H9 (cell line): ENCODE data around the gene NR3C2. TPM values are rescaled to one million over a fixed set of nuclear protein-coding genes. Genes with fewer than 3 reads are reported as not detected.

Source experiments
- DNase-seq: peaks from one replicate; pipeline ENCODE4 v3.0.0-alpha.2; 2017
- H2AFZ ChIP-seq: one replicate; pipeline ENCODE4 v1.6.1; 2013; ENCODE audit warnings: mild to moderate bottlenecking, low read length, control low read depth, moderate library complexity
- H2AK5ac ChIP-seq: 2 replicates; pipeline ENCODE4 v1.6.1; 2013; ENCODE audit warnings: low read length, control low read depth, mixed read lengths; ENCODE audit not compliant: insufficient read length
- H2BK120ac ChIP-seq: one replicate; pipeline ENCODE4 v1.6.1; 2013; ENCODE audit warnings: low read depth, mild to moderate bottlenecking, low read length, control low read depth, inconsistent platforms; ENCODE audit not compliant: poor library complexity, severe bottlenecking
- H2BK12ac ChIP-seq: 2 replicates; pipeline ENCODE4 v1.6.1; 2013; ENCODE audit warnings: low read length, control low read depth, mixed read lengths, low read depth; ENCODE audit not compliant: insufficient read length
- H2BK15ac ChIP-seq: 2 replicates; pipeline ENCODE4 v1.6.1; 2013; ENCODE audit warnings: low read depth, low read length, control low read depth
- H2BK20ac ChIP-seq: one replicate; pipeline ENCODE4 v1.6.1; 2013; ENCODE audit warnings: low read depth, mild to moderate bottlenecking, low read length, control low read depth, inconsistent platforms; ENCODE audit not compliant: poor library complexity, severe bottlenecking
- H2BK5ac ChIP-seq: 2 replicates; pipeline ENCODE4 v1.6.1; 2013; ENCODE audit warnings: low read length, control low read depth, mixed read lengths; ENCODE audit not compliant: insufficient read length
- H3K14ac ChIP-seq: 2 replicates; pipeline ENCODE4 v1.6.1; 2013; ENCODE audit warnings: low read length, control low read depth; ENCODE audit not compliant: insufficient read depth
- H3K18ac ChIP-seq: 2 replicates; pipeline ENCODE4 v1.6.1; 2013; ENCODE audit warnings: low read depth, mild to moderate bottlenecking, mixed read lengths, low read length, control low read depth; ENCODE audit not compliant: insufficient read length
- H3K23ac ChIP-seq: 2 replicates; pipeline ENCODE4 v1.6.1; 2013; ENCODE audit warnings: low read length, control low read depth, mixed read lengths, low read depth; ENCODE audit not compliant: insufficient read length
- H3K23me2 ChIP-seq: 2 replicates; pipeline ENCODE4 v1.6.1; 2013; ENCODE audit warnings: low read depth, mild to moderate bottlenecking, mixed read lengths, low read length, control low read depth; ENCODE audit not compliant: insufficient read length, poor library complexity, severe bottlenecking
- H3K27ac ChIP-seq: 2 replicates; pipeline ENCODE4 v1.5.1; 2013; ENCODE audit warnings: low read length, control low read depth, mixed read lengths, low read depth; ENCODE audit not compliant: insufficient read length
- H3K27me3 ChIP-seq: 2 replicates; pipeline ENCODE4 v1.6.1; 2013; ENCODE audit warnings: low read length, control low read depth, inconsistent platforms; ENCODE audit not compliant: insufficient read depth
- H3K4ac ChIP-seq: 2 replicates; pipeline ENCODE4 v1.6.1; 2013; ENCODE audit warnings: low read depth, mild to moderate bottlenecking, control low read depth, inconsistent platforms, low read length, moderate library complexity
- H3K4me1 ChIP-seq: 2 replicates; pipeline ENCODE4 v1.6.1; 2013; ENCODE audit warnings: low read length, control low read depth, inconsistent platforms; ENCODE audit not compliant: insufficient read depth
- H3K4me2 ChIP-seq: 2 replicates; pipeline ENCODE4 v1.6.1; 2013; ENCODE audit warnings: low read length, control low read depth, mixed read lengths; ENCODE audit not compliant: insufficient read length, insufficient read depth
- H3K56ac ChIP-seq: 2 replicates; pipeline ENCODE4 v1.6.1; 2013; ENCODE audit warnings: low read depth, mild to moderate bottlenecking, mixed read lengths, low read length, control low read depth; ENCODE audit not compliant: insufficient read length
- H3K79me1 ChIP-seq: 2 replicates; pipeline ENCODE4 v1.6.1; 2013; ENCODE audit warnings: low read depth, mild to moderate bottlenecking, moderate library complexity, low read length, control low read depth, inconsistent platforms; ENCODE audit not compliant: insufficient read depth, poor library complexity, severe bottlenecking
- H3K79me2 ChIP-seq: 2 replicates; pipeline ENCODE4 v1.6.1; 2013; ENCODE audit warnings: low read length, control low read depth, inconsistent platforms; ENCODE audit not compliant: insufficient read depth
- H3K9ac ChIP-seq: 2 replicates; pipeline ENCODE4 v1.6.1; 2013; ENCODE audit warnings: low read length, control low read depth, mixed read lengths; ENCODE audit not compliant: insufficient read length; ENCODE audit errors: extremely low read depth
- H3K9me3 ChIP-seq: one replicate; pipeline ENCODE4 v1.6.1; 2013; ENCODE audit warnings: low read depth, low read length, inconsistent platforms; ENCODE audit not compliant: control insufficient read depth
- H3T11ph ChIP-seq: one replicate; pipeline ENCODE4 v1.6.1; 2013; ENCODE audit warnings: mild to moderate bottlenecking, low read length, control low read depth, inconsistent platforms
- H4K20me1 ChIP-seq: one replicate; pipeline ENCODE4 v1.6.1; 2013; ENCODE audit not compliant: control insufficient read depth, insufficient read length, insufficient read depth
- H4K5ac ChIP-seq: 2 replicates; pipeline ENCODE4 v1.6.1; 2013; ENCODE audit warnings: low read depth, mild to moderate bottlenecking, mixed read lengths, low read length, control low read depth; ENCODE audit not compliant: insufficient read length
- H4K8ac ChIP-seq: replicated peaks from 2 replicates; pipeline ENCODE4 v1.6.1; 2013; ENCODE audit warnings: low read length, control low read depth, mixed read lengths, low read depth; ENCODE audit not compliant: insufficient read length
- H4K91ac ChIP-seq: 2 replicates; pipeline ENCODE4 v1.6.1; 2013; ENCODE audit warnings: low read depth, mild to moderate bottlenecking, moderate library complexity, mixed read lengths, low read length, control low read depth; ENCODE audit not compliant: insufficient read length
- H3K27ac Mint-ChIP-seq, 3 experiments: 2 replicates in 2 of 3; 3 replicates in 1 of 3; pipeline ENCODE4 v1.8.0; 2020 to 2021; ENCODE audit warnings: mixed read lengths in 3 of 3, mild to moderate bottlenecking in 1 of 3, moderate library complexity in 1 of 3
- H3K27me3 Mint-ChIP-seq: 2 replicates; pipeline ENCODE4 v1.8.0; 2021; ENCODE audit warnings: low read depth, mild to moderate bottlenecking, moderate library complexity, mixed read lengths
- H3K36me3 Mint-ChIP-seq, 3 experiments: 2 replicates in 2 of 3; 3 replicates in 1 of 3; pipeline ENCODE4 v1.8.0; 2020 to 2021; ENCODE audit warnings: low read depth in 3 of 3, mixed read lengths in 3 of 3; ENCODE audit not compliant: insufficient read depth in 1 of 3
- H3K4me1 Mint-ChIP-seq, 2 experiments: 2 replicates each; pipeline ENCODE4 v1.8.0; 2020; ENCODE audit warnings: mixed read lengths in 2 of 2
- H3K4me3 Mint-ChIP-seq, 2 experiments: 2 replicates in 1 of 2; 3 replicates in 1 of 2; pipeline ENCODE4 v1.8.0; 2020 to 2021; ENCODE audit warnings: mild to moderate bottlenecking in 2 of 2, mixed read lengths in 2 of 2, moderate library complexity in 1 of 2
- H3K9me3 Mint-ChIP-seq, 2 experiments: 2 replicates in 1 of 2; 3 replicates in 1 of 2; pipeline ENCODE4 v1.8.0; 2020; ENCODE audit warnings: mild to moderate bottlenecking in 2 of 2, mixed read lengths in 2 of 2, moderate library complexity in 1 of 2
- WGBS: extraction: QIAGEN DNeasy Blood & Tissue Kit; methylation state at CpG from one replicate; pipeline ENCODE4 v1.1.7; 2013; ENCODE audit warnings: missing lambda C conversion rate, low lambda C conversion rate, mixed read lengths; ENCODE audit not compliant: insufficient read length; ENCODE audit errors: extremely low coverage; 5-methylcytosine and 5-hydroxymethylcytosine counted together
- total RNA-seq: library from RNA; stranded (reverse); gene quantifications from 2 replicates; pipeline ENCODE4 v1.2.1, GENCODE V29; 2021
- TF ChIP-seq, protein P1 (sequence below): fragments of 200-600 bp; sonication (generic); conservative IDR thresholded peaks from 3 replicates; pipeline ENCODE4 v1.8.0; 2021; ENCODE audit warnings: antibody characterized with exemption, mild to moderate bottlenecking

Gene NR3C2
- total RNA-seq, 1 experiment from 2014 or later: 1.4 TPM

DNA sequence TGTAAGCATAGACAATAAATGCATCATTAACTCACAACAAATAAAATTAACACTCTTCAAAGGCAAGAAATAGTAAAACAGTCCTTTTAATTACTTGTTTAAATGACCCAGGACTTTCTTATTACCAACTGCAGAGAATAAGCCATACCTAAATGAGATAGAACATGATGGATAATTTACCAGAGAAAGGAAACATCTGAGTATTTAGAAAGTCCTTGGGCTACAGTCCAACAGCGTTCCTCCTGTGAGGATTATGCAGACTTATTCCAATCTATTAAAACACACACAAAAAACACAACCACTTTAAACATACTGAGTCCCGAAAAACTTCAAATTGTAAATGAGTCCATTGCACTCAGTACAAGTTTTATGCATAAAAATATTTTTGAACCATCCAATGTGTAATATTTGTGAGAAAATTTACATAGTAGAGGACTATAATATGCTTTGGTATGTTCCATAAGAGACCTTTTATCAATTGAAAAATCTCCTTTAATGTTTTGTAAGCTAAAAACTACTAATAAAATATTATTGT, 129.2 kb downstream of the NR3C2 start:
- Histone ChIP-seq H3T11ph (no peak overlapping the region), H4K5ac (no peak overlapping the region), H3K18ac (no peak overlapping the region), H2BK5ac (no peak overlapping the region), H4K20me1 (no peaks in the 10 kb centered on the region), H3K9me3 (no peaks in the 10 kb centered on the region), H3K4me1 (no peaks in the 10 kb centered on the region), H3K4ac (no peak overlapping the region), H3K23ac (no peak overlapping the region), H3K27ac (no peak overlapping the region), H3K27me3 (no peaks in the 10 kb centered on the region), H3K56ac (no peak overlapping the region), H2BK120ac (no peak overlapping the region), H3K14ac (no peak overlapping the region), H3K4me2 (no peak overlapping the region), H3K23me2 (no peaks in the 10 kb centered on the region), H4K91ac (no peak overlapping the region), H2BK20ac (no peak overlapping the region), H3K9ac (no peak overlapping the region), H3K79me2 (no peaks in the 10 kb centered on the region), H2AK5ac (no peak overlapping the region), H2AFZ (no peak overlapping the region), H2BK12ac (no peak overlapping the region), H3K79me1 (no peaks in the 10 kb centered on the region), H4K8ac (no peak overlapping the region), H2BK15ac (no peak overlapping the region)
- WGBS: 100% methylated on average over 1 of the region's 2 CpGs
- H3K36me3 Mint-ChIP-seq: no peaks in the 10 kb centered on the region
- H3K27me3 Mint-ChIP-seq: no peaks in the 10 kb centered on the region
- TF ChIP-seq, protein P1, sequence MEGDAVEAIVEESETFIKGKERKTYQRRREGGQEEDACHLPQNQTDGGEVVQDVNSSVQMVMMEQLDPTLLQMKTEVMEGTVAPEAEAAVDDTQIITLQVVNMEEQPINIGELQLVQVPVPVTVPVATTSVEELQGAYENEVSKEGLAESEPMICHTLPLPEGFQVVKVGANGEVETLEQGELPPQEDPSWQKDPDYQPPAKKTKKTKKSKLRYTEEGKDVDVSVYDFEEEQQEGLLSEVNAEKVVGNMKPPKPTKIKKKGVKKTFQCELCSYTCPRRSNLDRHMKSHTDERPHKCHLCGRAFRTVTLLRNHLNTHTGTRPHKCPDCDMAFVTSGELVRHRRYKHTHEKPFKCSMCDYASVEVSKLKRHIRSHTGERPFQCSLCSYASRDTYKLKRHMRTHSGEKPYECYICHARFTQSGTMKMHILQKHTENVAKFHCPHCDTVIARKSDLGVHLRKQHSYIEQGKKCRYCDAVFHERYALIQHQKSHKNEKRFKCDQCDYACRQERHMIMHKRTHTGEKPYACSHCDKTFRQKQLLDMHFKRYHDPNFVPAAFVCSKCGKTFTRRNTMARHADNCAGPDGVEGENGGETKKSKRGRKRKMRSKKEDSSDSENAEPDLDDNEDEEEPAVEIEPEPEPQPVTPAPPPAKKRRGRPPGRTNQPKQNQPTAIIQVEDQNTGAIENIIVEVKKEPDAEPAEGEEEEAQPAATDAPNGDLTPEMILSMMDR: no peak
- no peak for DNase-seq
- peaks cover 0 to 2% of the 10 kb centered on the region in 2 experiments; a peak in 1 of 5 replicates for H3K9me3 Mint-ChIP-seq
- H3K4me1 Mint-ChIP-seq: peaks cover 0 to 5% of the 10 kb centered on the region in 2 experiments; a peak in 3 of 4 replicates
- no peak overlapping the region for H3K4me3 Mint-ChIP-seq
- H3K27ac Mint-ChIP-seq: no peak overlapping the region
